LNCAP (cell line): ENCODE measurements around the gene PSKH1.

Experiments used
- CTCF ChIP-seq: fragments of 450-650 bp; IDR thresholded peaks from 2 replicates; pipeline ENCODE4 v1.5.1; 2017; ENCODE audit warnings: mild to moderate bottlenecking

The PSKH1 gene

GRCh38 chr16:67883872-67884261, 9.2 kb upstream of the PSKH1 start:
- peak; percentile 94 for TF ChIP-seq CTCF

- TF ChIP-seq CTCF = no peak
Observed at GRCh38 chr16:67884684-67885083, 8.4 kb upstream of the PSKH1 start, which contains the start of gene NRN1L. Gene NRN1L (plus strand): TSS chr16:67884885. CDS start chr16:67884904, 19 bp downstream.

- no peak for TF ChIP-seq CTCF
Observed at GRCh38 chr16:67885545-67885944, 7.5 kb upstream of the PSKH1 start.

- no peak for TF ChIP-seq CTCF
Observed at GRCh38 chr16:67885976-67886375, 7.1 kb upstream of the PSKH1 start.

GRCh38 chr16:67886387-67886786, 6.7 kb upstream of the PSKH1 start:
- no peak for TF ChIP-seq CTCF

GRCh38 chr16:67888331-67888730, 4.7 kb upstream of the PSKH1 start:
- no peak for TF ChIP-seq CTCF

- TF ChIP-seq CTCF = no peak
Observed at GRCh38 chr16:67892375-67892774, 679 bp upstream of the PSKH1 start.

GRCh38 chr16:67893743-67894399, 817 bp downstream of the PSKH1 start:
- no peak for TF ChIP-seq CTCF
